Uterus (tissue), 4 donors: ENCODE measurements around the gene ALG1. TPM values are rescaled to one million over a fixed set of nuclear protein-coding genes. Genes with fewer than 3 reads are reported as not detected.
"Not testable (repeated sequence)": the region's sequence is repeated elsewhere in the genome, so short reads cannot be mapped to it uniquely, and the experiment has no call there.

Experiments
- DNase-seq, 2 donors: peaks; one replicate each; pipeline ENCODE4 v3.0.0-alpha.2; 2019 to 2020
- H3K27ac ChIP-seq, 2 donors: fragments of 200-600 bp; sonication (generic); 1 replicate in 1 of 2; 2 replicates in 1 of 2; pipeline ENCODE4 v1.5.1; 2016 to 2018
- H3K27me3 ChIP-seq, 2 donors: fragments of 200-600 bp; sonication (generic); one replicate each; pipeline ENCODE4 v1.5.1; 2018 to 2019; ENCODE audit warnings: control low read depth in 1 of 2
- H3K36me3 ChIP-seq, 2 donors: fragments of 200-600 bp; sonication (generic); one replicate each; pipeline ENCODE4 v1.5.1; 2019; ENCODE audit warnings: control low read depth in 1 of 2
- H3K4me1 ChIP-seq, 2 donors: fragments of 200-600 bp; sonication (generic); one replicate each; pipeline ENCODE4 v1.5.1; 2018 to 2019; ENCODE audit warnings: control low read depth in 1 of 2
- H3K4me3 ChIP-seq, 2 donors: fragments of 200-600 bp; sonication (generic); 1 replicate in 1 of 2; 2 replicates in 1 of 2; pipeline ENCODE4 v1.5.1; 2018 to 2019; ENCODE audit warnings: mild to moderate bottlenecking in 1 of 2
- H3K9me3 ChIP-seq, 2 donors: fragments of 200-600 bp; sonication (generic); one replicate each; pipeline ENCODE4 v1.5.1; 2019; ENCODE audit warnings: control low read depth in 1 of 2
- CTCF ChIP-seq, 4 experiments: fragments of 200-600 bp in 2 of 4; fragments of 450-650 bp in 2 of 4; sonication (generic) in 2 of 4; IDR thresholded peaks; one replicate each; pipeline ENCODE4 v1.5.1; 2016 to 2019; ENCODE audit warnings: antibody characterized with exemption in 4 of 4, mild to moderate bottlenecking in 2 of 4, moderate library complexity in 1 of 4
- POLR2A ChIP-seq, 2 donors: fragments of 450-650 bp; IDR thresholded peaks; one replicate each; pipeline ENCODE4 v1.6.1; 2016; ENCODE audit warnings: antibody characterized with exemption in 2 of 2, mild to moderate bottlenecking in 1 of 2, moderate library complexity in 1 of 2
- intact Hi-C: fragments of 100-400 bp; cut with DNase I; formaldehyde crosslinking; loops from one replicate; pipeline ENCODE4 v1.15.1; 2023; ENCODE audit warnings: low total_unique reads
- total RNA-seq, 4 donors: library from RNA; depleted of rRNA in 3 of 4; stranded (reverse); fragments of >200 nt in 3 of 4; gene quantifications; one replicate each; pipeline versions ENCODE4 v1.1.0 to v1.2.4, GENCODE V29; 2014 to 2023
- donor health status: DM: yes; HTN: yes; CAD: no.

ALG1 gene
- total RNA-seq, 4 donors from 2014 or later = 4.7 to 21.3 (median 10.9) TPM

GRCh38 chr16:5069854-5070253 is 1.8 kb upstream of the ALG1 start:
- Histone ChIP-seq H3K9me3 (no peaks in the 10 kb centered on the region), H3K27ac (no peak overlapping the region), H3K4me3 (no peak overlapping the region), H3K27me3 (no peaks in the 10 kb centered on the region), H3K4me1 (no peaks in the 10 kb centered on the region), H3K36me3 (no peaks in the 10 kb centered on the region)
- no peak for DNase-seq
- TF ChIP-seq CTCF (IDR thresholded peaks at IDR 0.05) = no peak
- no peak for TF ChIP-seq POLR2A (IDR thresholded peaks at IDR 0.05)
- intact Hi-C loops = no loop called here

DNA sequence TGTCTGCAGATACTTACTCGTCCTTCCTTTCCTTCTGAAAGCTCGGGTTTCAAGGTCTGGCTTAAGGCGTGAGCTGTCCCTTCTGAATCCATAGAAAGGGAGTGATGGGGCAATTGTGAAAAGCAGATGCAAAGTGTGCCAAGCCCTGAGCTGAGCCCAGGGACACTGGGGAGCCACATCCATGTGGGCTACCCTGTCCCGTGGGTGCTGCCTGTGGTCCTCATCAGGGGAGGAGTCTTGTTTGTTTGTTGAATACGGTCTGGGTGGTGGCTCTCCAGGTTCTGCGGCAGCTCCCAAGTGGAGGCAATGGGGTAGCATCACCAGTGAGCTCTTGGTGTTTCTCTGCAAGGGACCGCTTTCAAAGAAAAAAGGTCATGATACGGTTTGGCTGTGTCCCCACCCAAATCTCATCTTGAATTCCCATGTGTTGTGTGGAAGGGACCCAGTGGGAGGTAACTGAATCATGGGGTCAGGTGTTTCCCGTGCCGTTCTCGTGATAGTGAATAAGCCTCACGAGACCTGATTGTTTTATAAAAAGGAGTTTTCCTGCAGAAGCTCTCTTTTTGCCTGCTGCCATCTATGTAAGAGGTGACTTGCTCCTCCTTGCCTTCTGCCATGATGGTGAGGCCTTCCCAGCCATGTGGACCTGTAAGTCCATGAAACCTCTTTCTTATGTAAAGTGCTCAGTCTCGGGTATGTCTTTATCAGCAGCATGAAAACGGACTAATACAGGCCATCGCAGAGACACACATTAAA is 1.0 kb upstream of the ALG1 start:
- peak overlapping the region; percentile 75 to 79 for H3K27ac ChIP-seq
- TF ChIP-seq POLR2A (IDR thresholded peaks at IDR 0.05) = no peak
- H3K27me3 ChIP-seq = no peaks in the 10 kb centered on the region
- no peaks in the 10 kb centered on the region for H3K9me3 ChIP-seq
- no peaks in the 10 kb centered on the region for H3K36me3 ChIP-seq
- DNase-seq = no peak
- no peaks in the 10 kb centered on the region for H3K4me1 ChIP-seq
- intact Hi-C loops = no loop called here
- no peak overlapping the region for H3K4me3 ChIP-seq

DNA sequence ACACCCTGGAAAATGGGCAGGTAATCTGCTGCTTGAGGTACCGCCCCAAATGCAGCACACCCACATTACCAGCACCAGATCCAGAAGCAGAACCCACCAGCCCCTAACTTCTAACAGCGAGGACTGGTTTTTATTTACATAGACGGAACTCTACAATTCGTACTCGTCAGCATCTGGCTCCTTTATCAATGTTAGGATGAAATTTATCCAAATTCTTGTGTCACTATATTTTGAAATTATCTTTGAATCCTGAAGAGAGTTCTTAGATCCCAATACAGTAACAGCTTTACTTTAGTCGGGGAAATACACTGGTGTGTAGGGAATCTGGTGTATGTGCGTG is 332 bp upstream of the ALG1 start:
- H3K36me3 ChIP-seq = no peaks in the 10 kb centered on the region
- DNase-seq = no peak
- intact Hi-C loops = no loop called here
- TF ChIP-seq CTCF (IDR thresholded peaks at IDR 0.05) (no peak), POLR2A (IDR thresholded peaks at IDR 0.05) (no peak)
- no peaks in the 10 kb centered on the region for H3K4me1 ChIP-seq
- no peaks in the 10 kb centered on the region for H3K9me3 ChIP-seq
- peak overlapping the region; percentile 75 to 79 for H3K27ac ChIP-seq
- no peaks in the 10 kb centered on the region for H3K27me3 ChIP-seq
- H3K4me3 ChIP-seq = peak overlapping the region; percentile 56 to 75

GRCh38 chr16:5072334-5073278 is 963 bp downstream of the ALG1 start:
- H3K27ac ChIP-seq = peak overlapping the region; percentile 75 to 79
- intact Hi-C loops = no loop called here
- H3K4me1 ChIP-seq = no peaks in the 10 kb centered on the region
- no peaks in the 10 kb centered on the region for H3K27me3 ChIP-seq
- H3K9me3 ChIP-seq = no peaks in the 10 kb centered on the region
- no peak for DNase-seq
- peak overlapping the region; percentile 56 to 75 for H3K4me3 ChIP-seq
- no peaks in the 10 kb centered on the region for H3K36me3 ChIP-seq
- TF ChIP-seq CTCF (IDR thresholded peaks at IDR 0.05) = no peak
- no peak for TF ChIP-seq POLR2A (IDR thresholded peaks at IDR 0.05)

- Histone ChIP-seq H3K36me3 (no peaks in the 10 kb centered on the region), H3K4me1 (no peaks in the 10 kb centered on the region), H3K9me3 (no peaks in the 10 kb centered on the region), H3K27ac (no peak overlapping the region), H3K4me3 (no peak overlapping the region), H3K27me3 (no peaks in the 10 kb centered on the region)
- TF ChIP-seq CTCF (IDR thresholded peaks at IDR 0.05) (no peak), POLR2A (IDR thresholded peaks at IDR 0.05) (no peak)
- no peak for DNase-seq
- intact Hi-C loops = no loop called here
These were observed 1.6 kb downstream of the ALG1 start for GRCh38 chr16:5073279-5073629.

GRCh38 chr16:5073771-5074170 is 2.1 kb downstream of the ALG1 start:
- H3K27ac ChIP-seq, DNase-seq, H3K27me3 ChIP-seq, H3K36me3 ChIP-seq, H3K9me3 ChIP-seq, intact Hi-C loops, H3K4me3 ChIP-seq, H3K4me1 ChIP-seq: not testable (repeated sequence)
